Panc1 (cell line): Measurements from ENCODE around the gene AQP5.

Experiments used
- TF ChIP-seq, protein P1 (sequence below), 2 experiments: IDR thresholded peaks; 2 replicates each; pipeline ENCODE4 v1.6.1; 2011 to 2012; ENCODE audit warnings: low read depth in 2 of 2, control low read depth in 1 of 2, low read length in 1 of 2, mild to moderate bottlenecking in 1 of 2, moderate library complexity in 1 of 2; ENCODE audit not compliant: insufficient read depth in 1 of 2
- TF ChIP-seq, protein P2 (sequence below): fragments of 450-650 bp; IDR thresholded peaks from 2 replicates; pipeline ENCODE4 v1.5.1; 2017; ENCODE audit warnings: mild to moderate bottlenecking

DNA sequence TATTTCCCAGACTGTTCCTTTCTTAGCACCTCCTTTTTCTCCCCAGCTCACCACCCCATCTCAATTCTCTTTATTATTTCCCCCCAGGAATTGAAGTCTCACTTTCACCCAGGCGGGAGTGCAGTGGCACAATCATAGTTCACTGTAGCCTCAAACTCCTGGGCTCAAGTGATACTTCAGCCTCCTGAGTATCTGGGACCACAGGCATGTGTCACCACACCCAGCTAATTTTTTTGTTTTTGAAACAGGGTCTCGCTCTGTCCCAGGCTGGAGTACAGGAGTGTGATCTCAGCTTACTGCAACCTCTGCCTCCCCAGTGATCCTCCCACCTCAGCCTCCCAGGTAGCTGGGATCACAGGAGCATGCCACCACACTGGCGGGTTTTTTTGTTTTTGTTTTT is 52.7 kb downstream of the AQP5 start:
- TF ChIP-seq, protein P1, sequence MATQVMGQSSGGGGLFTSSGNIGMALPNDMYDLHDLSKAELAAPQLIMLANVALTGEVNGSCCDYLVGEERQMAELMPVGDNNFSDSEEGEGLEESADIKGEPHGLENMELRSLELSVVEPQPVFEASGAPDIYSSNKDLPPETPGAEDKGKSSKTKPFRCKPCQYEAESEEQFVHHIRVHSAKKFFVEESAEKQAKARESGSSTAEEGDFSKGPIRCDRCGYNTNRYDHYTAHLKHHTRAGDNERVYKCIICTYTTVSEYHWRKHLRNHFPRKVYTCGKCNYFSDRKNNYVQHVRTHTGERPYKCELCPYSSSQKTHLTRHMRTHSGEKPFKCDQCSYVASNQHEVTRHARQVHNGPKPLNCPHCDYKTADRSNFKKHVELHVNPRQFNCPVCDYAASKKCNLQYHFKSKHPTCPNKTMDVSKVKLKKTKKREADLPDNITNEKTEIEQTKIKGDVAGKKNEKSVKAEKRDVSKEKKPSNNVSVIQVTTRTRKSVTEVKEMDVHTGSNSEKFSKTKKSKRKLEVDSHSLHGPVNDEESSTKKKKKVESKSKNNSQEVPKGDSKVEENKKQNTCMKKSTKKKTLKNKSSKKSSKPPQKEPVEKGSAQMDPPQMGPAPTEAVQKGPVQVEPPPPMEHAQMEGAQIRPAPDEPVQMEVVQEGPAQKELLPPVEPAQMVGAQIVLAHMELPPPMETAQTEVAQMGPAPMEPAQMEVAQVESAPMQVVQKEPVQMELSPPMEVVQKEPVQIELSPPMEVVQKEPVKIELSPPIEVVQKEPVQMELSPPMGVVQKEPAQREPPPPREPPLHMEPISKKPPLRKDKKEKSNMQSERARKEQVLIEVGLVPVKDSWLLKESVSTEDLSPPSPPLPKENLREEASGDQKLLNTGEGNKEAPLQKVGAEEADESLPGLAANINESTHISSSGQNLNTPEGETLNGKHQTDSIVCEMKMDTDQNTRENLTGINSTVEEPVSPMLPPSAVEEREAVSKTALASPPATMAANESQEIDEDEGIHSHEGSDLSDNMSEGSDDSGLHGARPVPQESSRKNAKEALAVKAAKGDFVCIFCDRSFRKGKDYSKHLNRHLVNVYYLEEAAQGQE (IDR thresholded peaks at IDR 0.05; ENCODE audit: insufficient read depth in 1 of 2, low read depth in 2 of 2, low read length in 1 of 2) = no peak
- TF ChIP-seq, protein P2, sequence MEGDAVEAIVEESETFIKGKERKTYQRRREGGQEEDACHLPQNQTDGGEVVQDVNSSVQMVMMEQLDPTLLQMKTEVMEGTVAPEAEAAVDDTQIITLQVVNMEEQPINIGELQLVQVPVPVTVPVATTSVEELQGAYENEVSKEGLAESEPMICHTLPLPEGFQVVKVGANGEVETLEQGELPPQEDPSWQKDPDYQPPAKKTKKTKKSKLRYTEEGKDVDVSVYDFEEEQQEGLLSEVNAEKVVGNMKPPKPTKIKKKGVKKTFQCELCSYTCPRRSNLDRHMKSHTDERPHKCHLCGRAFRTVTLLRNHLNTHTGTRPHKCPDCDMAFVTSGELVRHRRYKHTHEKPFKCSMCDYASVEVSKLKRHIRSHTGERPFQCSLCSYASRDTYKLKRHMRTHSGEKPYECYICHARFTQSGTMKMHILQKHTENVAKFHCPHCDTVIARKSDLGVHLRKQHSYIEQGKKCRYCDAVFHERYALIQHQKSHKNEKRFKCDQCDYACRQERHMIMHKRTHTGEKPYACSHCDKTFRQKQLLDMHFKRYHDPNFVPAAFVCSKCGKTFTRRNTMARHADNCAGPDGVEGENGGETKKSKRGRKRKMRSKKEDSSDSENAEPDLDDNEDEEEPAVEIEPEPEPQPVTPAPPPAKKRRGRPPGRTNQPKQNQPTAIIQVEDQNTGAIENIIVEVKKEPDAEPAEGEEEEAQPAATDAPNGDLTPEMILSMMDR = no peak
